ENCODE data around the gene SLC4A9. TPM values are rescaled to one million over a fixed set of nuclear protein-coding genes. Genes with fewer than 3 reads are reported as not detected.

SLC4A9 gene, protein sequence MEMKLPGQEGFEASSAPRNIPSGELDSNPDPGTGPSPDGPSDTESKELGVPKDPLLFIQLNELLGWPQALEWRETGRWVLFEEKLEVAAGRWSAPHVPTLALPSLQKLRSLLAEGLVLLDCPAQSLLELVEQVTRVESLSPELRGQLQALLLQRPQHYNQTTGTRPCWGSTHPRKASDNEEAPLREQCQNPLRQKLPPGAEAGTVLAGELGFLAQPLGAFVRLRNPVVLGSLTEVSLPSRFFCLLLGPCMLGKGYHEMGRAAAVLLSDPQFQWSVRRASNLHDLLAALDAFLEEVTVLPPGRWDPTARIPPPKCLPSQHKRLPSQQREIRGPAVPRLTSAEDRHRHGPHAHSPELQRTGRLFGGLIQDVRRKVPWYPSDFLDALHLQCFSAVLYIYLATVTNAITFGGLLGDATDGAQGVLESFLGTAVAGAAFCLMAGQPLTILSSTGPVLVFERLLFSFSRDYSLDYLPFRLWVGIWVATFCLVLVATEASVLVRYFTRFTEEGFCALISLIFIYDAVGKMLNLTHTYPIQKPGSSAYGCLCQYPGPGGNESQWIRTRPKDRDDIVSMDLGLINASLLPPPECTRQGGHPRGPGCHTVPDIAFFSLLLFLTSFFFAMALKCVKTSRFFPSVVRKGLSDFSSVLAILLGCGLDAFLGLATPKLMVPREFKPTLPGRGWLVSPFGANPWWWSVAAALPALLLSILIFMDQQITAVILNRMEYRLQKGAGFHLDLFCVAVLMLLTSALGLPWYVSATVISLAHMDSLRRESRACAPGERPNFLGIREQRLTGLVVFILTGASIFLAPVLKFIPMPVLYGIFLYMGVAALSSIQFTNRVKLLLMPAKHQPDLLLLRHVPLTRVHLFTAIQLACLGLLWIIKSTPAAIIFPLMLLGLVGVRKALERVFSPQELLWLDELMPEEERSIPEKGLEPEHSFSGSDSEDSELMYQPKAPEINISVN
- not detected in 2 replicates for total RNA-seq

DNA sequence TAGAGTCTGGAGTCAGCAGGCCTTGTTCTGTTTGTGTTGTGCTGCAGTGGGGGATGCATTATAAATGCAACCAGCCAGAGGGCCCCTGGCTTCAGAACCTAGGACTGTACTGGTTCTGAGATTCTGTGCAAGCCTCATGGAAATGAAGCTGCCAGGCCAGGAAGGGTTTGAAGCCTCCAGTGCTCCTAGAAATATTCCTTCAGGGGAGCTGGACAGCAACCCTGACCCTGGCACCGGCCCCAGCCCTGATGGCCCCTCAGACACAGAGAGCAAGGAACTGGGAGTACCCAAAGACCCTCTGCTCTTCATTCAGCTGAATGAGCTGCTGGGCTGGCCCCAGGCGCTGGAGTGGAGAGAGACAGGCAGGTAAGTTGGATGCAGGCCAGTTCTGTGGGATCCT lies at the start of gene SLC4A9:
TSS of gene SLC4A9 (plus strand) at position 94 of the 400 bp plus-strand sequence. CDS start at position 137, 43 bp downstream.

DNA sequence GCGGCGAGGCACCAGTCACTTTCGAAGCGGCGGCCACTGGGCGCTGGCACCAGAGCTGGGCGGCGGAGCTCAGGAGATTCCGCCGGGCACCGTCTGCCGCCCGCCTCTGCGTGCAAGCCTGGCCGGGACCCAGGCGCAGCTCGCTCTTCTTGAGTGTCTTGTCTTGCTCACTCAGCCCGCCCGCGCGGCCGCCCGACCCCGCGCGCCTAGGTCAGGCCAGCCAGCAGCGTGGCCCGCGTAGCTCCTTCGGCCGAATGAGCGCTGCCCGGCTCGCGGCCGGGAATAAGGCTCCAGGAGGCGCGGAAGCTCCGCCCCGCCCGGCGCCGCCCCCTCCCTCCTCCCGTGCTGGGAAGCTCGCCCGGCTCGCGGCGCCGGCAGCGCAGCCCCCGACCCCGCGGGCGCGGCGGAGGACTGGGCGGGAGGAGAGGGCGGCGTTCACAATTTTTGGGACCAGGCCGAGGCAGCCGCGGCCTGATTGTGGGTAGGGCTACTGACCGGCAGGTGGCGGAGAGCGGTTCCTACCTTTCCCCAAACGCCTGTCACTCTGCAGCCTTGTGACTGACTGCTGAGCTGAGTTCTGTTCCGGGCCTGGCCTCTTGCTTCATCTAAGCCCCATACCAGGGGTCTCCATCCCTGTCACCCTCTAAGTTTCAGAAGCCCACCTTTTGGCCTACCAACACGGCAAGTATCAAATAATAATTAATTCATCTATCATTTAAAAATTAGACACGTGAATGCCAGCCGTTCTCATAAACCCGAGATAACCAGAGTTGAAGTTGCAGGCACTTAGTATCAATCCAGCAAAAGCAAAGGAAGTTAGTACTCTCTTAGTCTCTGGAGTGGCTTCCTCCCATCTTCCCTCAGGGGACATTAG lies 13.4 kb upstream of the SLC4A9 start, which contains the start of gene HBEGF:
TSS of gene HBEGF (minus strand) at position 256 of the 874 bp plus-strand sequence. CDS start 275 bp downstream, outside the sequence.

DNA sequence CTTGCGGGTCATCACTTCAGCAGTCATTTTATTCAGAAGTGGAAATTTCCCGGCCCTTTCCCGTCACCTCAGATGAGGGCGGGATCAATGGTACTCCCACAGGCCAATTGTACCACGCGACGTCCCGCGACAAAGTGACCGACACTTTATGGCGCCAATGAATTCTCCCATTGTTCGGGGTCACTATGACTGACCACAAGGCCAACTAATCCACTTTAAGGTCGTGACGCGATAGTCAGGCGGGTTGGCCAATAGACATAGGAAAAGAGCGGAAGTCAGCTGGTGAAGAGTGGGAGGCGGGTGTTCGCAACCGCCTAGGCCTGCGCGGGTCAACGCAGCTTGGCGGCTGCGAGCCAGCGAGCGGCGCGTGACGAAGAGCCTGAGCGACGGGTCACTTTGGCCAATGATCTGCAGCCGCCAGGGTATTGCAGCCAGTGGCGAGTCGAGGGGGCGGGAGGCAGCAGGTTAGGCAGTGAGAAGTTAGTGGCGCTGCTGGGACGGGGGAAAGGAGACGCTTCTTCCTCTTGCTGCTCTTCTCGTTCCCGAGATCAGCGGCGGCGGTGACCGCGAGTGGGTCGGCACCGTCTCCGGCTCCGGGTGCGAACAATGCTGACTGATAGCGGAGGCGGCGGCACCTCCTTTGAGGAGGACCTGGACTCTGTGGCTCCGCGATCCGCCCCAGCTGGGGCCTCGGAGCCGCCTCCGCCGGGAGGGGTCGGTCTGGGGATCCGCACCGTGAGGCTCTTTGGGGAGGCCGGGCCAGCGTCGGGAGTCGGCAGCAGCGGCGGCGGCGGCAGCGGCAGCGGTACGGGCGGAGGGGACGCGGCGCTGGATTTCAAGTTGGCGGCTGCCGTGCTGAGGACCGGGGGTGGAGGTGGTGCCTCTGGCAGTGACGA lies 41.6 kb downstream of the SLC4A9 start, which contains the start of gene ANKHD1:
TSS of gene ANKHD1 (plus strand) at position 472 of the 896 bp plus-strand sequence. CDS start at position 607, 135 bp downstream.

Other genes with a start within 250 kb of the SLC4A9 start
- gene PURA, start 246.1 kb upstream of the SLC4A9 start, total RNA-seq = 5.2 and 6.1 TPM in 2 replicates
- 0.70 and 1.1 TPM in 2 replicates for gene IGIP, start 234.3 kb upstream of the SLC4A9 start, total RNA-seq
- gene CYSTM1, start 185.0 kb upstream of the SLC4A9 start, total RNA-seq = 19.0 and 27.5 TPM in 2 replicates
- 87.7 and 92.6 TPM in 2 replicates for gene PFDN1, start 57.1 kb upstream of the SLC4A9 start, total RNA-seq
- 16.0 and 18.1 TPM in 2 replicates for gene HBEGF, start 13.6 kb upstream of the SLC4A9 start, total RNA-seq
- gene ANKHD1, start 41.6 kb downstream of the SLC4A9 start, total RNA-seq = 37.6 and 40.0 TPM in 2 replicates
- gene EIF4EBP3, start 187.5 kb downstream of the SLC4A9 start, total RNA-seq = 6.0 and 6.3 TPM in 2 replicates
- 31.1 and 38.7 TPM in 2 replicates for gene SRA1, start 197.3 kb downstream of the SLC4A9 start, total RNA-seq
- 7.4 and 8.0 TPM in 2 replicates for gene APBB3, start 204.4 kb downstream of the SLC4A9 start, total RNA-seq
- 40.3 and 45.9 TPM in 2 replicates for gene SLC35A4, start 204.6 kb downstream of the SLC4A9 start, total RNA-seq

Data from airway epithelial cell (primary cell).